Gastroesophageal sphincter (tissue), 3 donors: ENCODE data around the gene RAPGEF1.

Experiments used
- CTCF ChIP-seq, 4 experiments: fragments of 200-600 bp in 2 of 4; fragments of 450-650 bp in 2 of 4; sonication (generic) in 1 of 4; IDR thresholded peaks; one replicate each; pipeline ENCODE4 v1.5.1; 2017 to 2019; ENCODE audit warnings: antibody characterized with exemption in 4 of 4, mild to moderate bottlenecking in 2 of 4, moderate library complexity in 2 of 4
- EP300 ChIP-seq: sonication (generic); formaldehyde crosslinking; IDR thresholded peaks from one replicate; pipeline ENCODE4 v1.6.1; 2017; ENCODE audit warnings: antibody characterized with exemption, mild to moderate bottlenecking
- POLR2A ChIP-seq, 2 donors: fragments of 450-650 bp; IDR thresholded peaks; one replicate each; pipeline ENCODE4 v1.6.1; 2017; ENCODE audit warnings: antibody characterized with exemption in 2 of 2, mild to moderate bottlenecking in 2 of 2, moderate library complexity in 1 of 2
- POLR2AphosphoS5 ChIP-seq: sonication (generic); formaldehyde crosslinking; IDR thresholded peaks from one replicate; pipeline ENCODE4 v1.6.1; 2017; ENCODE audit warnings: antibody characterized with exemption

GRCh38 chr9:131715906-131716305 lies 24.0 kb downstream of the RAPGEF1 start:
- TF ChIP-seq CTCF (IDR thresholded peaks at IDR 0.05), result no peak
- TF ChIP-seq POLR2A (IDR thresholded peaks at IDR 0.05), result no peak
- TF ChIP-seq POLR2AphosphoS5, result no peak
- no peak for TF ChIP-seq EP300
